Activated CD8-positive, alpha-beta T cell treated with anti-CD3 and anti-CD28 coated beads, Interleukin-2, amount 10 ng/mL, durations not matched to agents 7 days and 5 days (primary cell): ENCODE data around the gene GALM. TPM values are rescaled to one million over a fixed set of nuclear protein-coding genes. Genes with fewer than 3 reads are reported as not detected.
A peak's percentile ranks its signal among the peaks of the same experiment; 100 is the strongest.
"Not testable (repeated sequence)": the region's sequence is repeated elsewhere in the genome, so short reads cannot be mapped to it uniquely, and the experiment has no call there.

ENCODE experiments used
- ATAC-seq: fragments of 150-1000 bp; cut with Tn5 transposase; one replicate; pipeline ENCODE4 v1.10.0; 2021; ENCODE audit warnings: moderate library complexity
- CTCF ChIA-PET: fragments of 350-600 bp; sonication (Branson Sonifier 250); formaldehyde crosslinking; loops from one replicate; lab custom pipeline; 2021; ENCODE audit warnings: antibody characterized with exemption; lab: Charles Lee
- POLR2A ChIA-PET: fragments of 350-600 bp; sonication (Branson Sonifier 250); formaldehyde crosslinking; loops from one replicate; lab custom pipeline; 2021; ENCODE audit warnings: antibody characterized with exemption; lab: Charles Lee
- DNase-seq: peaks from one replicate; pipeline ENCODE4 v3.0.0-alpha.2; 2020
- H3K27ac Mint-ChIP-seq: one replicate; pipeline ENCODE4 v1.8.0; 2021; ENCODE audit warnings: mild to moderate bottlenecking, mixed read lengths
- H3K27me3 Mint-ChIP-seq: one replicate; pipeline ENCODE4 v1.8.0; 2021; ENCODE audit warnings: low read depth, mixed read lengths
- H3K36me3 Mint-ChIP-seq: one replicate; pipeline ENCODE4 v1.8.0; 2021; ENCODE audit warnings: low read depth, mixed read lengths
- H3K4me1 Mint-ChIP-seq: one replicate; pipeline ENCODE4 v1.8.0; 2021; ENCODE audit warnings: low read depth, mixed read lengths
- H3K4me3 Mint-ChIP-seq: one replicate; pipeline ENCODE4 v1.8.0; 2021; ENCODE audit warnings: mild to moderate bottlenecking, mixed read lengths
- H3K9me3 Mint-ChIP-seq: one replicate; pipeline ENCODE4 v1.8.0; 2022; ENCODE audit warnings: mixed read lengths; ENCODE audit not compliant: insufficient read depth
- total RNA-seq, 2 experiments: library from RNA; stranded (reverse); gene quantifications; one replicate each; pipeline ENCODE4 v1.2.3, GENCODE V29; 2021

The GALM gene
- total RNA-seq, 2 experiments from 2014 or later = 27.6 TPM

- H3K4me1 Mint-ChIP-seq = peaks cover 42% of the 10 kb centered on the region
- ATAC-seq (peak; percentile 56), DNase-seq (no peak)
- ChIA-PET CTCF (interaction anchor here (0.8 to 8.0 kb wide), 13 partner anchors 9 to 100 kb away, joined by 3 to 57 read pairs (median 7); partner anchors contain the start of genes GALM, HNRNPLL and SRSF7), POLR2A (interaction anchor here (0.6 to 2.3 kb wide), 3 partner anchors 14 to 101 kb away, joined by 3 to 10 read pairs (median 3); partner anchors contain the start of gene SRSF7)
- no peaks in the 10 kb centered on the region for H3K9me3 Mint-ChIP-seq
- H3K36me3 Mint-ChIP-seq = peaks cover 79% of the 10 kb centered on the region
- H3K4me3 Mint-ChIP-seq = no peak overlapping the region
- H3K27me3 Mint-ChIP-seq = no peaks in the 10 kb centered on the region
- peak overlapping the region; percentile 34 for H3K27ac Mint-ChIP-seq
Observed at GRCh38 chr2:38682008-38682575, 16.2 kb downstream of the GALM start.

- not testable (repeated sequence) for H3K9me3 Mint-ChIP-seq, H3K27me3 Mint-ChIP-seq, ATAC-seq, DNase-seq
- ChIA-PET POLR2A (interaction anchor here (2.3 kb wide), 1 partner anchor 68 kb away, joined by 10 read pairs; the partner anchor contains the start of gene SRSF7), CTCF (interaction anchor here (0.8 to 8.0 kb wide), 11 partner anchors 9 to 101 kb away, joined by 3 to 57 read pairs (median 10); partner anchors contain the start of genes GALM, HNRNPLL and SRSF7)
- H3K36me3 Mint-ChIP-seq = peaks cover 78% of the 10 kb centered on the region
- H3K27ac Mint-ChIP-seq = peak overlapping the region; percentile 49
- H3K4me1 Mint-ChIP-seq = peaks cover 37% of the 10 kb centered on the region
- peak overlapping the region; percentile 31 for H3K4me3 Mint-ChIP-seq
Observed at GRCh38 chr2:38682620-38683019, 16.7 kb downstream of the GALM start.

DNA sequence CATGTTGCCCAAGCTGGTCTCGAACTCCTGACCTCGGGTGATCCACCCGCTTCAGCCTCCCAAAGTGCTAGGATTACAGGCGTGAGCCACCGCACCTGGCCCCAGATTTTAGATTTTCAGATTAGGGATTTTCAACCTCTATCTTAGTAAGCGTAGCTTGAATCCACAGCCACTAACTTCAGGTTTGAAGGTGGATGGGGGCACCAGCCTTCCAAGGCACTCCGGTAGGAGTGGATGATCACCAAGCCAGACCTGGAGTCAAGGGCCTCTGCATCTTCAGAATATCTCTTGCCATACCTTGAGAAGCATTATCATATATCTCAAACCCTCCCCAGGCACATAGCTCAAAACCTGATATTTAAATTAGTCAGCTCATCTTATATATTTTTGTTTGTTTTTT is 17.9 kb downstream of the GALM start:
- DNase-seq (no peak), ATAC-seq (no peak)
- H3K27ac Mint-ChIP-seq = no peak overlapping the region
- peaks cover 28% of the 10 kb centered on the region for H3K4me1 Mint-ChIP-seq
- ChIA-PET CTCF (interaction anchor here (1.2 to 8.0 kb wide), 6 partner anchors 7 to 102 kb away, joined by 3 to 57 read pairs (median 10); partner anchors contain the start of gene HNRNPLL), POLR2A (interaction anchor here (1.4 kb wide), 1 partner anchor 68 kb away, joined by 3 read pairs; the partner anchor contains the start of gene SRSF7)
- H3K4me3 Mint-ChIP-seq = no peak overlapping the region
- H3K9me3 Mint-ChIP-seq = no peaks in the 10 kb centered on the region
- H3K27me3 Mint-ChIP-seq = no peaks in the 10 kb centered on the region
- peaks cover 80% of the 10 kb centered on the region for H3K36me3 Mint-ChIP-seq

DNA sequence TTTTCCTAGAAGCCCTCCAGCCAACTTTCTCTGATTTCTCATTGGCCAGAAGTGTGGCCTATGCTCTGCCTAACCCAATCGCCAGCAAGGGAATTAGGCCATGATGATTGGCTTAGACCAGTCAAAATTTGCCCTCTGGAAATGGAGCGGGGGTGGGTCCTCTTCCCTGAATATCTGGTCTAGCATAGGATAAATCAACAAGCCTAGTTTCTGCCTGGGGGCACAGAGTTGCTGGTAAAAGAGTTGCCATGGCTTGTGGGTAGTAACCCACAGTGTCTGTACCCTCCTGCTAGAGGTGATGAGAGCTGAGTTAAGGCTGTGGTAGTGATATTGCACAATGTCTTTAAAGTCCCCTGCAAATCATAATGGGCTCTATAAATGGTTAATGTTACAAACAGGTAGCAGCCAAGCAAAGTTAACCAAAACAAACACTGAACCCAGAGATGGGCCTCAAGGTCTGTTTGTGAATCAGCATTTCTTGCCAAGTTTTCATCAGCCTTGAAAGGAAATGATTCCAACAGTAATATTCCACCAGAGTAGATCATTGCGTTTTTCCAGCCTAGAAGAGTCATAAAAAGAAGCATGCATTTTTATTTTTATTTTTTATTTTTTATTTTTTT is 19.3 kb downstream of the GALM start:
- Mint-ChIP-seq H3K36me3 (peaks cover 77% of the 10 kb centered on the region), H3K4me1 (peaks cover 36% of the 10 kb centered on the region), H3K4me3 (no peak overlapping the region), H3K27ac (peak overlapping the region; percentile 23), H3K27me3 (no peaks in the 10 kb centered on the region), H3K9me3 (no peaks in the 10 kb centered on the region)
- POLR2A ChIA-PET = no interaction called here
- DNase-seq (no peak), ATAC-seq (peak; percentile 12)
- CTCF ChIA-PET = interaction anchor here (1.2 to 2.5 kb wide), 2 partner anchors 32 to 103 kb away, joined by 3 to 9 read pairs; no protein-coding TSS in a partner anchor

GRCh38 chr2:38690499-38691420 is 24.8 kb downstream of the GALM start:
- ChIA-PET CTCF (interaction anchor here (0.8 to 3.7 kb wide), 7 partner anchors 8 to 112 kb away, joined by 3 to 16 read pairs (median 4); partner anchors contain the start of gene HNRNPLL), POLR2A (interaction anchor here (1.0 kb wide), 2 partner anchors 32 to 55 kb away, joined by 3 read pairs; no protein-coding TSS in a partner anchor)
- DNase-seq (no peak), ATAC-seq (peak; percentile 57)
- no peak overlapping the region for H3K4me3 Mint-ChIP-seq
- peaks cover 37% of the 10 kb centered on the region for H3K4me1 Mint-ChIP-seq
- H3K36me3 Mint-ChIP-seq = peaks cover 70% of the 10 kb centered on the region
- H3K9me3 Mint-ChIP-seq = no peaks in the 10 kb centered on the region
- H3K27ac Mint-ChIP-seq = peak overlapping the region; percentile 68
- H3K27me3 Mint-ChIP-seq = no peaks in the 10 kb centered on the region

DNA sequence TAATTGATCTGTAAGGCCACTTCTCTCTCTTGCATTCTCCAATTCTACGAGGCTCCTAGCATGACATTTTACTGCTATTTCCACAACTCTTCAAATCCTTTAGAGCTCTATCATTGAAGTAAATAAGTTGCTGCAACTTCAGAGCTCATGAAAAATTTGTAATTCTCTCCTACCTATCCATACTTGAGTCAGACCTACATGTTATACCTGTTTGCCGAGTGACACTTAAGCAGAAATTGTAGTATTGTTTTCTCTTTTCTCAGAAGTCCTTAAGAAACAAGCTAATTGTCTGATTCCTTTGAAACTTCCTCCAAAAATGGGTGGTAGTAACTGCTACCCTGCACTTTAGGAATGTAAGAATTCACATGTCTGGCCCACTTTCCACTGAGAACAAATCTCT is 26.1 kb downstream of the GALM start:
- no peak overlapping the region for H3K27ac Mint-ChIP-seq
- no peak overlapping the region for H3K4me3 Mint-ChIP-seq
- peaks cover 66% of the 10 kb centered on the region for H3K36me3 Mint-ChIP-seq

DNA sequence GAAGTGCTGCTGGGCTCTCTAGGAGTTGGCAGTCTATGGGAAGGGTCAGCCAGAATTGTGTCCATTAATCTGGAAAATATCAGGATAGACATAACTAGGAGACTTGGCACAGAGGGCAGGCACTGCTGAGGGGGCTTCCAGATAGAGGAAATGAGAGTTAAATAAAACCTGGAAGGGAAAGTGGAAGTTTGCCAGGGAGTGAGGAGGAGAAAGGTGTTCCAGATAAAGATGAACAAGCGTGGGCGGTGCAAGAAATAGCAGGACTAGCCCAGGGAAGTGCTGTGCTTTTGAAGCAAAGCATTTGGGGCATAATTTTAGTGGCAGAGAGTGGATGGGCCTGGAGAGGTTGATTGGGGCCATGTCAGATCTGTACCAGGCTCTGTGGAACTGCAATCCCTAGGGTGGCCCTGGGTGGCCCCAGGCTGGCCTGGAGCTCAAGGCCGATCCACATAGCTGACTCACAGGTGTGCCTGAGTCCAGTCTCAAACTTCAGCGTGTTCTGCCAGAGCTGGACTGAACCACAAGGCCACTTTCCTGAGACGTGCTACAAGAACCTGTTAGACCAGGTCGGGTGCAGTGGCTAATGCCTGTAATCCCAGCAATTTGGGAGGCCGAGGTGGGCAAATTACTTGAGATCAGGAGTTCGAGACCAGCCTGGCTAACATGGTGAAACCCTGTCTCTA is 26.9 kb downstream of the GALM start:
- POLR2A ChIA-PET = interaction anchor here (0.8 to 1.0 kb wide), 2 partner anchors 13 to 58 kb away, joined by 3 read pairs; partner anchors contain the start of gene SRSF7

More for the DNA sequence above, 26.1 kb downstream of the GALM start:
- Mint-ChIP-seq H3K27me3 (no peaks in the 10 kb centered on the region), H3K4me1 (peaks cover 36% of the 10 kb centered on the region), H3K9me3 (no peaks in the 10 kb centered on the region)
- no peak for DNase-seq
- ChIA-PET CTCF (interaction anchor here (1.0 to 3.7 kb wide), 5 partner anchors 9 to 110 kb away, joined by 3 to 16 read pairs (median 3); no protein-coding TSS in a partner anchor), POLR2A (interaction anchor here (0.7 to 0.8 kb wide), 2 partner anchors 14 to 244 kb away, joined by 3 read pairs; no protein-coding TSS in a partner anchor)
- ATAC-seq = no peak

GRCh38 chr2:38697116-38697840 is 31.4 kb downstream of the GALM start:
- Mint-ChIP-seq H3K9me3 (no peaks in the 10 kb centered on the region), H3K27ac (peak overlapping the region; percentile 51), H3K4me1 (peaks cover 47% of the 10 kb centered on the region), H3K36me3 (peaks cover 45% of the 10 kb centered on the region), H3K27me3 (no peaks in the 10 kb centered on the region), H3K4me3 (no peak overlapping the region)
- ChIA-PET POLR2A (no interaction called here), CTCF (interaction anchor here (1.5 kb wide), 1 partner anchor 94 kb away, joined by 5 read pairs; no protein-coding TSS in a partner anchor)
- DNase-seq (no peak), ATAC-seq (no peak)

More for the DNA sequence above, 26.9 kb downstream of the GALM start:
- DNase-seq = no peak
- Mint-ChIP-seq H3K27ac (no peak overlapping the region), H3K4me3 (no peak overlapping the region), H3K9me3 (no peaks in the 10 kb centered on the region), H3K4me1 (peaks cover 43% of the 10 kb centered on the region), H3K36me3 (peaks cover 65% of the 10 kb centered on the region), H3K27me3 (no peaks in the 10 kb centered on the region)
- no peak for ATAC-seq
- CTCF ChIA-PET = interaction anchor here (1.0 to 3.7 kb wide), 6 partner anchors 10 to 111 kb away, joined by 3 to 16 read pairs (median 3); no protein-coding TSS in a partner anchor

DNA sequence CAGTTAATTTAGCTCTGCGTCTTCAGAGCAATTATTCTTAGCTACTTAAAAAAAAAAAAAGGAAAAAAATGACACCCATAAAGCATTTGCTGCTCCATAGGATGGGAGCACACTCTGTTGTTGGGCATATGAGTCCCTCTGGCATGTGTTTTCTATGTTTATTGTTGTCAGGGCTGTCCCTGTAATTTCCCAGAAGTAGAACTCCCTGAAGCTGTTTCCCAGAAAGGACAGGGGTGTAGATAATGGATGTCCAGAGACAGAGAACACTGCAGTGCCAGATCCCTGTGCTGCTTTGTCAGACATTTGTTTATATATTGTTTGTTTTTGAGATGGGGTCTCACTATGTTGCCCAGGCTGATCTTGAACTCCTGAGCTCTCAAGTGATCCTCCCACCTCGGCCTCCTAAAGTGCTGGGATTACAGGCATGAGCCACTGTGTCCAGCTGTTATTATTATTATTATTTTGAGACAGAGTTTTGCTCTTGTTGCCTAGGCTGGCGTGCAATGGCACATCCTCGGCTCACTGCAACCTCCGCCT is 32.6 kb downstream of the GALM start:
- H3K27me3 Mint-ChIP-seq = no peaks in the 10 kb centered on the region
- ChIA-PET CTCF (interaction anchor here (1.5 kb wide), 1 partner anchor 95 kb away, joined by 5 read pairs; no protein-coding TSS in a partner anchor), POLR2A (interaction anchor here (2.9 kb wide), 1 partner anchor 52 kb away, joined by 10 read pairs; the partner anchor contains the start of gene SRSF7)
- ATAC-seq (no peak), DNase-seq (no peak)
- H3K4me3 Mint-ChIP-seq = no peak overlapping the region
- no peak overlapping the region for H3K27ac Mint-ChIP-seq
- no peaks in the 10 kb centered on the region for H3K9me3 Mint-ChIP-seq
- peaks cover 40% of the 10 kb centered on the region for H3K36me3 Mint-ChIP-seq
- peaks cover 41% of the 10 kb centered on the region for H3K4me1 Mint-ChIP-seq
